Measurements from ENCODE around the gene UBQLN1.
"Not testable (repeated sequence)": the region's sequence is repeated elsewhere in the genome, so short reads cannot be mapped to it uniquely, and the experiment has no call there.

UBQLN1 gene

DNA sequence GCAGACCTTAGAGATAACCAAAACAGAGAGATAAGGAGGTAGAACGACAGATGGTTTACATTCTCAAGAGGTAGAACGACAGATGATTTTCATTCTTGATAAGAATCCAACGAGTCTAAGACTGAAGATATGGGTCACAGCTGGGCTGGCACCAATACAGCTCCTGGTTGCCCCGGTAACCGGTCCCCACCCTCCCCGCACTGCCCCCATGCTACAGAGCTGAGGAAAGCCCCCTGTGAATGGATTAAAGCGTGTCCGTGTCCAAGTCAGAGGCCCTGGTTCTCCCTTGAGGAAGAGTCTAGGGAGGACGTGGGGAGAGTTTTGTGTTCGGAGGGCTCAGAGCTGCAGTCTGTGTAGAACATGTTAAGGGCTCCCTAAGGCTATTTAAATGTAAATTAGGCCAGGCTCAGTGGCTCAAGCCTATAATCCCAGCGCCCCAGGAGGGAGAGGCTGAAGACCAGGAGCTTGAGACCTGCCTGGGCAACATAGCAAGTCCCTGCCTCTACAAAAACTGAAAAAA, 76.8 kb downstream of the UBQLN1 start:
- no peak for DNase-seq (ENCODE audit: low read depth)

DNA sequence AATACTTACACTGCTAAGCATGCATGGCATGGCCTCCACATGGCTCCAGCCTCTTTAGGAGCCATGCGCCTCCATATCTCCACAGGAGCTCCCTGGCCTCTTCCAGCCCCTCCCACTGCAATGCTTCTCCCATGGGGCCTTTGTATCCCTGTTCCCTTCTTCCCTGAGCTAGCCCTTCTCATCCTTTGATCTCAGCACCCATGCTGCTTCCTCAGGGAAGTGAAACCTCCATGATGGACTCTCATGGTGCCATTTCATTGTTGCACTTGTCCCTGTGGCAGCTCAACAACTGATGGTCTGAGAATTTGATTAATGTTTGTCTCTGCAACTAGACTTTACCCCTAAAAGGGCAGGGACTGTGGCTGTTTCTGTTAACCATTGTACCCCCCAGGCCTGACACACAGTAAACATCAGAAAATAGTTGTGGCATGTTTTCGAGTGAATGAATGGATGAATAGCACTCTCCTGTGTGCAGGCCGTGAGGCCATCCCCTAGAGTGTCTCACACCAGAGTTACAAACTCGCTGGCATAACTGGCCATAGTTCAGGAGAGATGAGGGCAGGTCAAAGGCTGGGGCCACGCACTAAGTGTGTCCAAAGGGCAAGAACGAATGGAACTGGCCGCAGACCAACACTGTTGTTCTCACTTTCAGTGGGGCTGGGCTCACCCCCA, 78.2 kb downstream of the UBQLN1 start:
- DNase-seq (ENCODE audit: low read depth) = no peak

DNA sequence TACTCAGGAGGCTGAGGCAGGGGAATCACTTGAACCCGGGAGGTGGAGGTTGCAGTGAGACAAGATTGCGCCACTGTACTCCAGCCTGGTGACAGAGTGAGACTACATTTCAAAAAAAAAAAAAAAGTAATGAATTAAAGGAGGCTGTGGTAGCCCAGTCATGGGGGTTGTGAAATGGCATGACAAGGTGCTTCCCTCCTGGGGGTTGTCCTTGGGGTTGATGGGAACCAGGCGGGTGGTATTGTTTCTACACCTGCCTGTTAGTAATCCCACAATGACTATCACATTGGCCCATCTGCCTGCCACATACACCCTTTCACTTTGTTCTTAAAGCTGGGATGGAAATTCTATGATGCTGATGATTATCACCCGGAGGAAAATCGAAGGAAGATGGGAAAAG, 79.2 kb downstream of the UBQLN1 start:
- DNase-seq (ENCODE audit: low read depth) = no peak

DNA sequence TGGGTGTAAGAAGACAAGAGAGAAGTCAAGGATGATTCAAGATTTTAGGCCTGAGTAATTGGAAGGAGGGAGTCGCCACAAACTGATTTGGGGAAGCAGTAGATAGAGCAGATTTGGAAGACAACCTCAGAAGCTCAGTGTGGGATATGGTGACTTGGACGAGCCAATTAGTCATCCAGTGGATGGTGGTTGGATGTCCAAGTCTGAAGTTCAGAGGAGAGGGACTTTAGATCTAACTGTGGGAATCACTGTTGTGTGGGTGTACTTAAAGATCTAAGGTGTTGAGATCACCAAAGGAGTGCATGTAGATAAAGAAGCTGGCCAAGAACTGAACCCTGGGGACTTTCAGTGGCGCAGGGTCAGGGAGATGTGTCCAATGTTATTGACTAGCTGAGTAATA, 82.6 kb downstream of the UBQLN1 start:
- DNase-seq (ENCODE audit: low read depth) = no peak

DNA sequence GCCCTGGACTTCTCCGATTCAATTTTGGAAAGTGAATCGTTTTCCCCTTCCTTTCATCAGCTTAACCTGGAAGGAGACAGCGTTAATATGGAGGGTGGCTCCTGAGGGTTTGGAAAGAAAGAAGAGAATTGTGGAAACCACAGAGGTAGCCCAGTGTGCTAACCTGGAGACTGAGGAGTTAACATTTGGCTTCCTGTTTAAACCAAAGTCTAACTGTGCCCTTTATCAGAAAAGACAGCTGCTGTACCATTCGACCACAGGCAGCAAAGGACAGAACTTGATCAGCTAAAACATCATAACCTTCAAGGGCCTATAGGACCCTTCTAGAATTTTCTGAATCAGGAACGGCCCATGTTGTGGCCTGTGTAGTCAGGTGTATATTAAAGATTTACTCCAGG, 84.1 kb downstream of the UBQLN1 start:
- no peak for DNase-seq (ENCODE audit: low read depth)

DNA sequence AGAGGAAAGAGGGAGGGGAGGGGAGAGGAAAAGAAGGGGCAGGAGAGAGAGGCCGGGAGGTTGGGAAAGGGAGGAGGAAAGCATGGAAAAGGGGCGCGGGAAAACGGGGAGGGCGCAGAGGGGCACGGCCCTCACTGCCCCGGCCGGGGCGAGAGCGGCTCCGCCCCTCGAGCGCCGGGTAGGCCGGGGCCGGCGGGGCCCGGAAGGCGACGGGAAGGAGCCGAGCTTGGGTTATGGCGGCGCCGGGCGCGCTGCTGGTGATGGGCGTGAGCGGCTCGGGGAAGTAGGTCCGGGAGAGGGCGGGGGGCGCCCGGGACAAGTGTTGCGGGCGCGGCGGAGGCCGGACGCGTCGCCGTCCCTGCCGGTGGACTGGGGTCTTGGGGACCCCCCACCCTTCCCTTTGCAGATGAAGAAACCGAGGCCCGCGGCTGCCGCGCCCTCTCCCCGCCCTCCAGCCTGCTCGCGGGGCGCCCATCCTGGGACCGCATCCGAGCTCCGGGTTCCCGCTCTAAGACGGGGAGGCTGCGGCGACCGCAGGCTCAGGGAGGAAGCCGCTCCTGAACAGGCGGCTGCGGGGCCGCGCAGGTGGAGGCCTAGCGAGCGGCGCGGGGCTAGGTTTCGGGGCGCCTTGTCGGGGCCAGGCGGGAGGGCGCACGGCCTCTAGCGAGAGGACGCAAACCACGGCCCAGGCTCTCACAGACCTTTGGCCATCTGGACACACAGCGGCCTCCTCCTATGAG, 84.6 kb downstream of the UBQLN1 start, which contains the start of gene IDNK:
TSS of gene IDNK (plus strand) at position 205 of the 740 bp plus-strand sequence. CDS start at position 234, 29 bp downstream.
- DNase-seq (ENCODE audit: low read depth) = peak; percentile 57

DNA sequence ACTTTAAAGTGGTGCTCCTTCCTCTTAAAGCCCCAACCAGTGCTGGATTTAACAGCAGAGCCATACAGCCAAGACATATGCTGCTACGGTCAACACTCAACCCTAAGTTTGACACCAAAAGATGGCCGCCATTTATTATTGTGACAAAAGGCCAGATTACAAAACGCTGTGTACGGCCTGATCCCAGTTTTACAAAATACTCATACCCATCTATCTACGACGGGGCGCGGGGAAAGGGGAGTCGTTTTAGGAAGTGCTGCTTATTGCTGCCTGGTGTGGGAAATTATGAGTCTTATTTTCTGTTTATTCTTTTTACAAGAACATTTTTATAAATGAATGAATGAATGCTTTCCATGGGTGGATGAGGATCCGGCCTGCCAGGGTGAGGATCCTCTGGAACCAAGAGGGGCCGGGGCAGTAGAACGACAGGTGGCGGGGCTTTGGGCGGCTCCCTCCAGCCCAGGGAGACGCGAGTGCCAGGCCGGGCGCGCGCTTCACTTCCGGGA, 85.3 kb downstream of the UBQLN1 start:
- no peak for DNase-seq (ENCODE audit: low read depth)

DNA sequence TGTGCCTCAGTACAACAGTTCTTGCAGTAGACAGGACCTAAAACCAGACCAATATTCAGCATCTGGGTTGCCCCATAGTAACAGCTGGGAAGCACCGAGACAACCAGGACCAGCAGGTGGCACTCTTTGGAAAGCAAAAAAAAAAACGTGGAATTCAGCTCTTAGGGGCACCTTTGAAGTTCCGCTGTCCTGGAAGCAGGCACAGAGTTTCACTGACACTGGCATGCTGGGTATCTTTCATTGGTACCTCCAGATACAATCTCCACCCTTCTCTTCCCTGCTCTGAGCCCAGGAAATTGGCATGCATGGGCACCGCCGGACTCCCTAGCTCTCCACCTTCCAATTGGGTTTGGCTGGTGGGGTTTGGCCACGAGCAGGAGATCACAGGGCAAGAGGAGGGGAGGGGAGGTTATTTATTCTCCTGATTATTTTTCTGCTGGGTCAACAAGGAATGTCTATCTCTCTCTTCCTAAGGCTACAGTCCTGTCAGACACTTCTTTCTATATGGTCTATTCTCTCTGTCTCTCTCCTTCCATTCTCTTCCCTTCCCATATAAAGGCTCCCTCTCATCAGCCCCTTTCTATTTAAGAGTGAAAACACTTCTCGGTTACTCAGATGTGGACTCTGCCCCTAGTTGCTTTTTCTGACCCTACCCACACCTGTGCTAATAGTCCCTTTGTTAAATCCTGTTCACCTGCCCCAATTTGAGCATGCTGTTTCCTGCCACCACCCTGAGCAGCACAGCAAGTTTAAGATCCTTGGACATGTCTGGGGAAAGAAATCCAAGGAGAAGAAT, 86.7 kb downstream of the UBQLN1 start:
- DNase-seq (ENCODE audit: low read depth) = peak; percentile 57

DNA sequence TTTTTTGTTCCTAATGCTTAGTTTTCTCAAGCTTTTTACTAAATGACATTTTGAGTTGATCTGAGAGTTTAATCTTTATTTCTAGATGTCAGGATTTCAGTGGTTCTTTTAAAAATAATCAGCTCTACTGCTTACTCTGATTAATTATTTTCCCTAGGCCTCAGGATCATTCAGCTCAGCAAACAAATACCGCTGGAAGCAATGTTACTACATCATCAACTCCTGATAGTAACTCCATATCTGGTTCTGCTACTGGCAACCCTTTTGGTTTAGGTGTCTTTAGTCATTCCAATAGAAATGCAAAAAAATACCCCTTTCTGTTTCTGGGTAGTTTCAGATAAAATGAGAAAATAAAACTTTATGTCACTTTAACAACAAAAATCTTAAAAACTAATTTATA, 90.5 kb downstream of the UBQLN1 start:
- no peak for DNase-seq (ENCODE audit: low read depth)

DNA sequence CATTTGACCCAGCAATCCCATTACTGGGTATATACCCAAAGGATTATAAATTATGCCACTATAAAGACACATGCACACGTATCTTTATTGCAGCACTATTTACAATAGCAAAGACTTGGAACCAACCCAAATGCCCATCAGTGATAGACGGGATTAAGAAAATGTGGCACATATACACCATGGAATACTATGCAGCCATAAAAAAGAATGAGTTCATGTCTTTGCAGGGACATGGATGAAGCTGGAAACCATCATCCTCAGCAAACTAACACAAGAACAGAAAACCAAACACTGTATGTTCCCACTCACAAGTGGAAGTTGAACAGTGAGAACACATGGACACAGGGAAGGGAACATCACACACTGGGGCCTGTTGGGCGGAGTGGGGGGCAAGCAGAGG, 94.5 kb downstream of the UBQLN1 start:
- not testable (repeated sequence) for DNase-seq (ENCODE audit: low read depth)
